Hematopoietic multipotent progenitor cell treated with erythropoietin and hydrocortisone succinate and interleukin-3 and kit ligand, for 8 days (in vitro differentiated cells): Measurements from ENCODE around the gene HTRA3.

Experiments used
- DNase-seq: peaks from one replicate; pipeline ENCODE4 v3.0.0-alpha.2; 2015

The HTRA3 gene

DNA sequence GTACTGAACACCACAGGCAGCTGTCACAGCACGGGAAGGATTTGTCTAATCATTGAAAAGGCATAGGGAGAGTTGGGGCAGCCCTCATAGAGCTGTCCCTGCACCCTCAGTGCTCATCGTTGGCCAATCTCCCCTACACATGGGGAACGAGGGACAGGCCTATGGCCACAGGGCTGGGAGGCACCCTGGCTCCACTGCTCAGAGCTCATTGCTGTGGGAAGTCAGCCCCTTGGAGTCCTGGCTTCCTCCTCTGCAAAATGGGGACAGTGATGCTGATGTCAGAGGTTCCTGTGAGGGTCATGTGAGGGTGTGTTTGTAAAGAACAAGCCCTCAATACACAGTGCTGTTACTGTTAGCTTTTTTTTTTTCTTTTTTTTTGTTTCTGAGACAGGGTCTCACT lies 19.3 kb upstream of the HTRA3 start:
- no peak for DNase-seq

DNA sequence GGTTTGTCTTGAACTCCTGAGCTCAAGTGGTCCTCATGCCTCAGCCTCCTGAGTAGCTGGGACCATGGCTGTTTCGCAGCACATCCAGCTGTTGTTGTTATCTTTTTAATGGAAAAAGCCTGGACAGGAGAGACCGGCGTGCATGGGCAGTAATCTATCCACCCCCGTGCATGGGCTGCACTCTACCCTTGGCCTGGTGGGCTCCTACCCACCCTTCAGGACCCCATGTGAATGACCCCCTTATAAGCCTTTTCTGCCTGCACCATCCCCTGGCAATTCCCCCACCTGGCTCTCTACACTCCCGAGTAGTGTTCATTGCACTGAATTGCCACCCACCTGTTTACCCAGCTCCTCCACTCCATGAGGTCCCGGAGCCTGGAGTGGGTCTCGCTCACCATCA lies 18.9 kb upstream of the HTRA3 start:
- no peak for DNase-seq

GRCh38 chr4:8251110-8251883 lies 18.3 kb upstream of the HTRA3 start:
- DNase-seq, result no peak

- DNase-seq, result peak; percentile 20
Observed at GRCh38 chr4:8252301-8253173, 17.0 kb upstream of the HTRA3 start.

- no peak for DNase-seq
Observed at GRCh38 chr4:8254076-8254475, 15.5 kb upstream of the HTRA3 start.

DNA sequence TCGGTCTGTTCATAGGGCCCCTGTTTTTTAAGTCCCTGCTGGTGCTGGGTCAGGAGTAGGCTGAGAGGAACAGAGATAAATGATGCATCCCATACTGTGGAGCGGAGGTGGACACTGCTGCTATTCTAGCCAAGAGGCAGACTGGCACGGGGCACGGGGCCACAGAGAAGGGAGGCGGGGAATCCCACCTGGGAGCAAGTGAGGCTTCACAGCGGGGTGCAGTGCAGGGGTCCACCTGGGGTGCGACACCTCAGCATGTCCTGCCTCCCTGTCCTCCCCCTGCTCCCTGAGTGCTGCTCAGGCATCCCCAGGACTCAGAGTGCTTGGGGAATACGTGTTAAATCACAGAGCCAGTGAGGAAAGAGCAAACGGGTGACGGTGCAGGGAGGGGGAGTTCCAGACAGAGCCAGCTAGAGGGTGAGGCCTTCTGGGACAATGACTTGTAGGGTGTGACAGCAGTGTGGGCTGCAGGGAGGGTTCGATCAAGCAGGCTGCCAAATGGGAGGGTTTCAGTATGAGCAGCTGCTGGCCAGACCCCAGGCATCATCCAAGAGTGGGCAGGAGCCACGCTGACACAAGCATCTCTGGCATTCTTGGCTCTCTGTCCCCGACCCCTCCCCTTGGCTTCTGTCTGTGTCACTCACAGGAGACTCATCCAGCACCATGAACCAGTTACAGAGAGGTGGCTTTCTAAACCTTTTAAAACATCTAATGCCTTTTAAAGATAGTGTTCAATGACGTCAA lies 13.7 kb upstream of the HTRA3 start:
- DNase-seq, result no peak

- no peak for DNase-seq
Observed at GRCh38 chr4:8257854-8258253, 11.7 kb upstream of the HTRA3 start.

- DNase-seq, result no peak
Observed at GRCh38 chr4:8258552-8259212, 10.9 kb upstream of the HTRA3 start.

DNA sequence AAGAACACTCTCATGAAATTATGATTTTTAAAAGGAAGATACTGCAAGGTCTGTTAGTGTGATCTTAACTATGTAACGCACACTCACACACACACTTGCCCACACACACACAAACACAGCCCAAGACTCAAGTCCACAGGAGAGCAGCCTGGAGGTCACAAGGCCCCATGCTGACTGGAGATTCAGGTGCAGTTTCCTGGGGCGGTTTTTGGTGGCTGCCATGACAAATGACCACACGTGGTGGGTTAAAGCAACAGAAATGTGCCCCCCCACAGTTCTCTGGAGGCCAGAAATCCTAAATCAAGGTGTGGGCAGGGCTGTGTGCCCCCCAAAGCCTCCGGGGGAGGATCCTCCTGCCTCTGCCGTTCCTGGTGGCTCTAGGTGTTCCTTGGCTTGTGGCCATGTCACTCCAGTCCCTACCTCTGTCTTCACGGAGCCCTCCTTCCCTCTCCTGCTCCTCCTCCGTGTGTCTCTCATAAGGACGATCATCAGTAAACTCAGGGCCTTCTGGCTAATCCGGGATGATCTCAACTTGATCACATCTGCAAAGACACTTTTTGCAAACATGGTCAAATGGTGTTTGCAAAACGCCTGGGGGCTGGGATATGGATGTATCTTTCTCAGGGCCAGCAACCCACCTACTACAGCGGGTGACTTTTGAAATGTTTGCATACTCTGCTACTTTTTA lies 9.7 kb upstream of the HTRA3 start:
- no peak for DNase-seq

GRCh38 chr4:8260656-8261111 lies 8.9 kb upstream of the HTRA3 start:
- no peak for DNase-seq

DNA sequence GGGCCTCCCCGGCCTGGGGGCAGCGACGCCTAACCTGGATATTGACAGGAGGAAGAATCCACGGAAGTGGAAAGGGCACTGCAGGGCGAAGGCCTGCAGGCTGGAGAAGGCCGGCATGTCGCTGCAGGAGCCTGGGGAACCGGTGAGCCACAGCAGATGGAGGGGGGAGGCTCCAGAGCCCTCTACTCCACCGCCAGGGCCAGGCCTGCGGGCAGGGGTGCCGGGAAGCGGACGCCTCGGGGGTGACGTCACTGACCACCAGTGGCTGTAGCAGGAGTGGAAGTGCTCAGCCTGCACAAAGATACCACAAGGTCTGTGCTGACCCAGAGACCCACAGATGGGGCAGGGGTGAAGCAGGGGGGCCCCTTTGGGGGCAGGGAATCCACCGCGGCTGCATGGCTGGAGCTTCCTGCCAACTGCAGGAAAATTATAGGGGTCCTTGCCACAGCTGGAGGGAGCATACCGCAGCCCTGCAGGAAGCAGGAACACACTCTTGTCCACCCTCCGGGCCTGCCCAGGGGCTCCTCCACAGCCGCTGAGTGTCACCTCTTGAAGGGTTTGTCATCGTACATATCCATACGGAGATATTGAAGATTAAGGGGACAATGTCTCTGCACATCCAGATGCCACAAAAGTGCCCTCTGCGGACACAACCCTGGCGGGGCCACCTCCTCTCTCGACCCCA lies 7.6 kb upstream of the HTRA3 start:
- DNase-seq, result no peak

- DNase-seq, result no peak
Observed at GRCh38 chr4:8262637-8263322, 6.8 kb upstream of the HTRA3 start.

- no peak for DNase-seq
Observed at GRCh38 chr4:8263397-8263796, 6.2 kb upstream of the HTRA3 start.

DNA sequence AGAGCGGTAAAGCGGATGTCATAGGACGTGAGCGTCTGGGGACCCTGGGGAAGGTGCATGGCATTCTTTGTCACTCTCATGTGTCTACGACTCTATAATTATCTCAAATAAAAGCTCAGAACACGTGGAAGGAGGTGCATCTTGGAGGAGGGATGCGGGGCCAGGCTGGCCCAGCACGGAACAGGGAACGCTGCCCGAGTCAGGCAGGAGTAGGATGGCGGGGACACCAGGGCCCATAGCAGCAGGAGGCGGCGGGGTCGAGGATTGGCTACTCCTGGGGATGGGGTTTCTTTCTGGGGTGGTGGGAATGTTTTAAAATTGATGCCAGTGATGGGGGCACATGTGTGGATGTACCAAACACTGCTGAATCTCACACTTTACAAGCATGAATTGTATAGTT lies 5.4 kb upstream of the HTRA3 start:
- no peak for DNase-seq

GRCh38 chr4:8265171-8265929 lies 4.2 kb upstream of the HTRA3 start:
- no peak for DNase-seq

DNA sequence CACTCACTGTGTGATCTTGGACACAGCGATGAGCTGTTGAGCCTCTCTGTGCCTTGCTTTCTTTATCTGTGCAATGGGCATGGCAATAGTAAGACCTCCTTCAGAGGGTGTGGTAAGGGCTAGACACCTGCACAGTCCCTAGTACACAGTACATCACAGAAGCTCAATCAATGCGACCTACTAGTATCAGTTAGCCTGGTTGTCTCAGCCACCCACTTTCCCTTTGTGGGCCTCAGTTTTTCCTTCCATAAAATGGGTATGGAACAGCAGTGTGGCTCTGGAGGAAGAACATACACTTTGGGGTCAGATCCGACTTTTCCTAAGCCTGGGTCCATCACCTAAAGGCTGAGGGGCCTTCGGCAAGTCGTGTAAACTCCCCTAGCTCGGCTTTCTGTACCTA lies 3.5 kb upstream of the HTRA3 start:
- no peak for DNase-seq

- DNase-seq, result no peak
Observed at GRCh38 chr4:8266508-8266907, 3.0 kb upstream of the HTRA3 start.

DNA sequence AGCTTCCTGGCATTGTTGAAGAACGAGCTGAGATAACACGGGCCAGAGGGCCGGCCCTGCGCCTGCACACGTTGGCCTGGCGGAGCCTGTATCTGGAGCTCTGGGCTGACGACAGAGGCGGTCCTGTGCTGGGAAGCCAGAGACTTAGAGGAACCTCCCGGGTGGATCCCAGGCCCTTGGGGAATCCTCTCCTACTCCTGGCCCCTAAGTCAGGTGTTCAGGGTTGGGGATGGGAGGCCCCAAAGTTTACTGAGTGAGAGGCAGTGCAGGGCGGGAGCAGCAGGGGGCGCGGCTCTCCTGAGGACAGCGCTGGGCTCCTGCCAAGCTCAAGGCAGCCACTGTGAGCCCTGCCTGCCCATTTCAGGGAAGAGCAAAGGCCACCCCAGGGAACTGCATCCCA lies 2.5 kb upstream of the HTRA3 start:
- DNase-seq, result peak; percentile 64

GRCh38 chr4:8268211-8268610 lies 1.3 kb upstream of the HTRA3 start:
- DNase-seq, result no peak

GRCh38 chr4:8268901-8269534 lies 536 bp upstream of the HTRA3 start:
- DNase-seq, result no peak
